ENCODE data around the gene SRRM3.

DNA sequence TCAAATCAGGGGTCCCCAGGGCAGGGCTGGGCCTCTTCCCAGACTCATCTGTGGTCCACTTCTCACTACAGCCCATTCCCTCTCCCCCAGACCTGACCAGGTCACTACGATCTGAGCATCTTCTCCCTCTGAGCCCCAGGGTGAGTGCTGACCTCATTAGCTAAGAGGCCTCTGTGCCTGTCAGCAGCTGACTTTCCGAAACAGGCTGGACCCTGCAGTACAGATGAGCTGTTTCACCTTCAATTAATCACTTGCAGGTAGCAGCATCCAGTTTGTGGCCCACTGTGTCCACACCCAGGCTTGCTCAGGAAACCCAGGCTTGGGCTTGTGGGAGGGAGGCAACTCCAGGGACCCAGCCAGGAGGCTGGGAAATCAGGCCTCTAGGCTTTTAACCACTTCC is 24.3 kb downstream of the SRRM3 start:
- TF ChIP-seq, protein P1, sequence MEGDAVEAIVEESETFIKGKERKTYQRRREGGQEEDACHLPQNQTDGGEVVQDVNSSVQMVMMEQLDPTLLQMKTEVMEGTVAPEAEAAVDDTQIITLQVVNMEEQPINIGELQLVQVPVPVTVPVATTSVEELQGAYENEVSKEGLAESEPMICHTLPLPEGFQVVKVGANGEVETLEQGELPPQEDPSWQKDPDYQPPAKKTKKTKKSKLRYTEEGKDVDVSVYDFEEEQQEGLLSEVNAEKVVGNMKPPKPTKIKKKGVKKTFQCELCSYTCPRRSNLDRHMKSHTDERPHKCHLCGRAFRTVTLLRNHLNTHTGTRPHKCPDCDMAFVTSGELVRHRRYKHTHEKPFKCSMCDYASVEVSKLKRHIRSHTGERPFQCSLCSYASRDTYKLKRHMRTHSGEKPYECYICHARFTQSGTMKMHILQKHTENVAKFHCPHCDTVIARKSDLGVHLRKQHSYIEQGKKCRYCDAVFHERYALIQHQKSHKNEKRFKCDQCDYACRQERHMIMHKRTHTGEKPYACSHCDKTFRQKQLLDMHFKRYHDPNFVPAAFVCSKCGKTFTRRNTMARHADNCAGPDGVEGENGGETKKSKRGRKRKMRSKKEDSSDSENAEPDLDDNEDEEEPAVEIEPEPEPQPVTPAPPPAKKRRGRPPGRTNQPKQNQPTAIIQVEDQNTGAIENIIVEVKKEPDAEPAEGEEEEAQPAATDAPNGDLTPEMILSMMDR (IDR thresholded peaks at IDR 0.05) = no peak
- TF ChIP-seq POLR2AphosphoS5 (IDR thresholded peaks at IDR 0.05) = no peak
- TF ChIP-seq EP300 (IDR thresholded peaks at IDR 0.05) = no peak
- no peak for TF ChIP-seq POLR2A (IDR thresholded peaks at IDR 0.05)

All from gastroesophageal sphincter (tissue), 3 donors.